ENCODE results near the gene GPC2. TPM values are rescaled to one million over a fixed set of nuclear protein-coding genes. Genes with fewer than 3 reads are reported as not detected.

Gene GPC2
- total RNA-seq, 1 experiment from 2014 or later: 45.2 TPM

- H3K36me3 Mint-ChIP-seq (ENCODE audit: insufficient read depth in 1 of 3, low read depth in 3 of 3): peaks cover 25 to 39% (median 31%) of the 10 kb centered on the region in 3 experiments; a peak in 6 of 7 replicates
- TF ChIP-seq CTCF (conservative IDR thresholded peaks at IDR 0.05): no peak
- H3K27ac Mint-ChIP-seq: no peak overlapping the region
- H2AFZ ChIP-seq (ENCODE audit: low read length): no peak overlapping the region
- no peak overlapping the region for H3K9ac ChIP-seq (ENCODE audit: extremely low read depth, insufficient read length, low read length)
- no peaks in the 10 kb centered on the region for H3K9me3 ChIP-seq (ENCODE audit: control insufficient read depth, low read depth, low read length)
- H3K23me2 ChIP-seq (ENCODE audit: insufficient read length, low read depth, low read length, poor library complexity, severe bottlenecking): peaks cover 11% of the 10 kb centered on the region
- H3K27me3 ChIP-seq (ENCODE audit: insufficient read depth, low read length): no peaks in the 10 kb centered on the region; the same call in 1 of the 2 replicates
- H4K91ac ChIP-seq (ENCODE audit: insufficient read length, low read depth, low read length): no peak overlapping the region
- no peak overlapping the region for H4K5ac ChIP-seq (ENCODE audit: insufficient read length, low read depth, low read length)
- WGBS (ENCODE audit: extremely low coverage, insufficient read length, low lambda C conversion rate): no CpG with 5 or more reads among the region's 61 CpGs
- no peak overlapping the region for H2AK5ac ChIP-seq (ENCODE audit: insufficient read length, low read length)
- H2BK20ac ChIP-seq (ENCODE audit: low read depth, low read length, poor library complexity, severe bottlenecking): no peak overlapping the region
- H4K8ac ChIP-seq (replicated peaks; ENCODE audit: insufficient read length, low read depth, low read length): no peak overlapping the region
- peaks cover 30% of the 10 kb centered on the region for H3K27me3 Mint-ChIP-seq (ENCODE audit: low read depth)
- no peaks in the 10 kb centered on the region for H3K79me1 ChIP-seq (ENCODE audit: insufficient read depth, low read depth, low read length, poor library complexity, severe bottlenecking)
- H3K4me2 ChIP-seq (ENCODE audit: insufficient read depth, insufficient read length, low read length): peak overlapping the region; percentile 64
- no peaks in the 10 kb centered on the region for H3K79me2 ChIP-seq (ENCODE audit: insufficient read depth, low read length)
- peaks cover 10% of the 10 kb centered on the region for H3K4me1 ChIP-seq (ENCODE audit: insufficient read depth, low read length)
- H3K4me1 Mint-ChIP-seq: peaks cover 50 to 64% of the 10 kb centered on the region in 2 experiments
- no peak overlapping the region for H2BK5ac ChIP-seq (ENCODE audit: insufficient read length, low read length)
- H3K14ac ChIP-seq (ENCODE audit: insufficient read depth, low read length): no peak overlapping the region
- H3T11ph ChIP-seq (ENCODE audit: low read length): no peak overlapping the region
- H4K20me1 ChIP-seq (ENCODE audit: control insufficient read depth, insufficient read depth, insufficient read length): no peaks in the 10 kb centered on the region
- H3K18ac ChIP-seq (ENCODE audit: insufficient read length, low read depth, low read length): no peak overlapping the region
- H3K4me3 Mint-ChIP-seq: peak overlapping the region; percentile 65 to 68
- no peak overlapping the region for H3K56ac ChIP-seq (ENCODE audit: insufficient read length, low read depth, low read length)
- no peak overlapping the region for H3K27ac ChIP-seq (ENCODE audit: insufficient read length, low read depth, low read length)
- H2BK120ac ChIP-seq (ENCODE audit: low read depth, low read length, poor library complexity, severe bottlenecking): no peak overlapping the region
- H2BK15ac ChIP-seq (ENCODE audit: low read depth, low read length): no peak overlapping the region
- H3K23ac ChIP-seq (ENCODE audit: insufficient read length, low read depth, low read length): no peak overlapping the region
- no peak overlapping the region for H2BK12ac ChIP-seq (ENCODE audit: insufficient read length, low read depth, low read length)
- no peaks in the 10 kb centered on the region; a peak in 1 of 5 replicates for H3K9me3 Mint-ChIP-seq
- DNase-seq: peak; percentile 80
- H3K4ac ChIP-seq (ENCODE audit: low read depth, low read length): no peak overlapping the region
Measured at GRCh38 chr7:100171087-100171681, 6.0 kb downstream of the GPC2 start.

All from H9 (cell line).